Fibroblast of lung (primary cell): ENCODE results near the gene TRAF6. TPM values are rescaled to one million over a fixed set of nuclear protein-coding genes. Genes with fewer than 3 reads are reported as not detected.

Experiments used
- DNase-seq, 2 donors: peaks; one replicate each; pipeline versions ENCODE4 v3.0.0 to v3.0.0-alpha.2; 2010; ENCODE audit warnings: low read depth in 2 of 2
- H2AFZ ChIP-seq: 2 replicates; pipeline ENCODE4 v1.5.1; 2012; ENCODE audit warnings: low read length, control low read depth, inconsistent platforms
- H3K27ac ChIP-seq: 2 replicates; pipeline ENCODE4 v1.5.1; 2011; ENCODE audit warnings: low read length, control low read depth; ENCODE audit not compliant: insufficient read depth
- H3K27me3 ChIP-seq: 2 replicates; pipeline ENCODE4 v1.5.1; 2011; ENCODE audit warnings: mild to moderate bottlenecking, low read length; ENCODE audit not compliant: control insufficient read depth, insufficient read depth
- H3K36me3 ChIP-seq: 2 replicates; pipeline ENCODE4 v1.5.1; 2011; ENCODE audit warnings: low read length; ENCODE audit not compliant: control insufficient read depth, insufficient read depth
- H3K4me1 ChIP-seq: 2 replicates; pipeline ENCODE4 v1.5.1; 2011; ENCODE audit warnings: low read length; ENCODE audit not compliant: control insufficient read depth, insufficient read depth; ENCODE audit errors: extremely low read depth
- H3K4me2 ChIP-seq: 2 replicates; pipeline ENCODE4 v1.5.1; 2011; ENCODE audit warnings: low read length, control low read depth; ENCODE audit not compliant: insufficient read depth; ENCODE audit errors: extremely low read depth
- H3K4me3 ChIP-seq, 4 experiments: fragments of 200-600 bp in 1 of 4; sonication (generic) in 1 of 4; replicated peaks in 1 of 4; 2 replicates each; pipeline ENCODE4 v1.5.1; 2011 to 2016; ENCODE audit warnings: low read length in 4 of 4, low read depth in 3 of 4, mild to moderate bottlenecking in 3 of 4, control low read depth in 2 of 4, inconsistent platforms in 1 of 4, mixed read lengths in 1 of 4; ENCODE audit not compliant: insufficient read depth in 1 of 4; ENCODE audit errors: control extremely low read depth in 1 of 4
- H3K79me2 ChIP-seq: 2 replicates; pipeline ENCODE4 v1.5.1; 2012; ENCODE audit warnings: mild to moderate bottlenecking, low read length, inconsistent platforms; ENCODE audit not compliant: control insufficient read depth, insufficient read depth
- H3K9ac ChIP-seq: 2 replicates; pipeline ENCODE4 v1.5.1; 2011; ENCODE audit warnings: mild to moderate bottlenecking, low read length, control low read depth; ENCODE audit not compliant: insufficient read depth
- H3K9me3 ChIP-seq: 2 replicates; pipeline ENCODE4 v1.5.1; 2012; ENCODE audit warnings: low read depth, low read length; ENCODE audit not compliant: control insufficient read depth, insufficient read depth
- H4K20me1 ChIP-seq: 2 replicates; pipeline ENCODE4 v1.5.1; 2011; ENCODE audit warnings: low read length; ENCODE audit not compliant: control insufficient read depth, insufficient read depth; ENCODE audit errors: extremely low read depth
- EZH2 ChIP-seq: IDR thresholded peaks from 2 replicates; pipeline ENCODE4 v1.5.1; 2012; ENCODE audit warnings: low read length, control low read depth, mild to moderate bottlenecking; ENCODE audit errors: missing control alignments
- polyA plus RNA-seq, 2 donors: library from polyadenylated mRNA; depleted of rRNA in 1 of 2; stranded (reverse) in 1 of 2; unstranded in 1 of 2; fragments of >200 nt; gene quantifications; 2 replicates each; pipeline ENCODE4 v1.2.1, GENCODE V29; 2011 to 2012; ENCODE audit warnings: missing spikeins in 1 of 2
- total RNA-seq: library from RNA; depleted of rRNA; stranded (reverse); fragments of >200 nt; gene quantifications from 2 replicates; pipeline ENCODE4 v1.2.1, GENCODE V29; 2014
- TF ChIP-seq, protein P1 (sequence below), 2 donors: IDR thresholded peaks in 1 of 2; conservative IDR thresholded peaks in 1 of 2; 1 replicate in 1 of 2; 2 replicates in 1 of 2; pipeline ENCODE4 v1.5.1; 2011 to 2012; ENCODE audit warnings: low read length in 2 of 2, control low read depth in 1 of 2, inconsistent platforms in 1 of 2, low read depth in 1 of 2, mild to moderate bottlenecking in 1 of 2

The TRAF6 gene
- total and polyA plus RNA-seq, 2 donors (not counting 1 experiment from before 2014, with no cell fraction given): 6.6 to 9.0 TPM

- Histone ChIP-seq H3K4me2 (no peak overlapping the region), H3K36me3 (no peaks in the 10 kb centered on the region), H3K4me1 (no peaks in the 10 kb centered on the region), H3K27ac (no peak overlapping the region), H4K20me1 (no peaks in the 10 kb centered on the region), H2AFZ (no peak overlapping the region), H3K4me3 (no peak overlapping the region), H3K79me2 (no peaks in the 10 kb centered on the region), H3K9me3 (no peaks in the 10 kb centered on the region), H3K27me3 (peaks cover 3% of the 10 kb centered on the region), H3K9ac (no peak overlapping the region)
- DNase-seq: no peak
- no peak for TF ChIP-seq EZH2
- TF ChIP-seq, protein P1, sequence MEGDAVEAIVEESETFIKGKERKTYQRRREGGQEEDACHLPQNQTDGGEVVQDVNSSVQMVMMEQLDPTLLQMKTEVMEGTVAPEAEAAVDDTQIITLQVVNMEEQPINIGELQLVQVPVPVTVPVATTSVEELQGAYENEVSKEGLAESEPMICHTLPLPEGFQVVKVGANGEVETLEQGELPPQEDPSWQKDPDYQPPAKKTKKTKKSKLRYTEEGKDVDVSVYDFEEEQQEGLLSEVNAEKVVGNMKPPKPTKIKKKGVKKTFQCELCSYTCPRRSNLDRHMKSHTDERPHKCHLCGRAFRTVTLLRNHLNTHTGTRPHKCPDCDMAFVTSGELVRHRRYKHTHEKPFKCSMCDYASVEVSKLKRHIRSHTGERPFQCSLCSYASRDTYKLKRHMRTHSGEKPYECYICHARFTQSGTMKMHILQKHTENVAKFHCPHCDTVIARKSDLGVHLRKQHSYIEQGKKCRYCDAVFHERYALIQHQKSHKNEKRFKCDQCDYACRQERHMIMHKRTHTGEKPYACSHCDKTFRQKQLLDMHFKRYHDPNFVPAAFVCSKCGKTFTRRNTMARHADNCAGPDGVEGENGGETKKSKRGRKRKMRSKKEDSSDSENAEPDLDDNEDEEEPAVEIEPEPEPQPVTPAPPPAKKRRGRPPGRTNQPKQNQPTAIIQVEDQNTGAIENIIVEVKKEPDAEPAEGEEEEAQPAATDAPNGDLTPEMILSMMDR (conservative IDR thresholded peaks at IDR 0.05 in 1 of 2, IDR thresholded peaks at IDR 0.05 in 1 of 2; ENCODE audit: low read depth in 1 of 2, low read length in 2 of 2): no peak
Observed at GRCh38 chr11:36532941-36533601, 23.0 kb upstream of the TRAF6 start.

- DNase-seq: no peak
- Histone ChIP-seq H3K4me1 (no peaks in the 10 kb centered on the region), H3K4me2 (no peak overlapping the region), H2AFZ (no peak overlapping the region), H3K9ac (no peak overlapping the region), H3K9me3 (no peaks in the 10 kb centered on the region), H3K36me3 (no peaks in the 10 kb centered on the region), H4K20me1 (no peaks in the 10 kb centered on the region), H3K27ac (no peak overlapping the region), H3K4me3 (no peak overlapping the region), H3K27me3 (no peaks in the 10 kb centered on the region), H3K79me2 (no peaks in the 10 kb centered on the region)
- TF ChIP-seq EZH2: no peak
- TF ChIP-seq, protein P1 (conservative IDR thresholded peaks at IDR 0.05 in 1 of 2, IDR thresholded peaks at IDR 0.05 in 1 of 2; ENCODE audit: low read depth in 1 of 2, low read length in 2 of 2): no peak
Observed at GRCh38 chr11:36530840-36531239, 20.8 kb upstream of the TRAF6 start.

GRCh38 chr11:36513965-36514364 is 3.9 kb upstream of the TRAF6 start:
- H3K9me3 ChIP-seq: no peaks in the 10 kb centered on the region
- H3K4me1 ChIP-seq: peaks cover 2% of the 10 kb centered on the region
- no peak overlapping the region for H2AFZ ChIP-seq
- peaks cover 7% of the 10 kb centered on the region for H3K79me2 ChIP-seq
- no peaks in the 10 kb centered on the region for H4K20me1 ChIP-seq
- no peak overlapping the region for H3K4me3 ChIP-seq
- H3K4me2 ChIP-seq: no peak overlapping the region
- DNase-seq: no peak
- no peaks in the 10 kb centered on the region for H3K36me3 ChIP-seq
- H3K9ac ChIP-seq: no peak overlapping the region
- no peak overlapping the region for H3K27ac ChIP-seq
- H3K27me3 ChIP-seq: no peaks in the 10 kb centered on the region
- TF ChIP-seq, protein P1 (conservative IDR thresholded peaks at IDR 0.05 in 1 of 2, IDR thresholded peaks at IDR 0.05 in 1 of 2; ENCODE audit: low read depth in 1 of 2, low read length in 2 of 2): no peak
